IPS-18a (cell line): ENCODE measurements around the gene MDK.

Source experiments
- H3K27ac ChIP-seq: one replicate; pipeline ENCODE4 v1.5.1; 2013; ENCODE audit warnings: low read length
- H3K27me3 ChIP-seq: one replicate; pipeline ENCODE4 v1.6.1; 2013; ENCODE audit warnings: mild to moderate bottlenecking, low read length; ENCODE audit not compliant: control insufficient read depth, insufficient read depth
- H3K36me3 ChIP-seq: one replicate; pipeline ENCODE4 v1.6.1; 2013; ENCODE audit warnings: low read depth, low read length; ENCODE audit not compliant: control insufficient read depth
- H3K4me1 ChIP-seq: one replicate; pipeline ENCODE4 v1.6.1; 2013; ENCODE audit warnings: low read depth, low read length; ENCODE audit not compliant: control insufficient read depth
- H3K4me3 ChIP-seq: one replicate; pipeline ENCODE4 v1.5.1; 2013; ENCODE audit warnings: low read length
- H3K9ac ChIP-seq: one replicate; pipeline ENCODE4 v1.6.1; 2013; ENCODE audit warnings: mild to moderate bottlenecking, low read length, moderate library complexity
- H3K9me3 ChIP-seq: one replicate; pipeline ENCODE4 v1.6.1; 2013; ENCODE audit warnings: low read depth, low read length; ENCODE audit not compliant: control insufficient read depth

The MDK gene

GRCh38 chr11:46338988-46339666 lies 42.3 kb upstream of the MDK start:
- Histone ChIP-seq H3K36me3 (no peaks in the 10 kb centered on the region), H3K27ac (peak overlapping the region; percentile 54), H3K9me3 (no peaks in the 10 kb centered on the region), H3K4me3 (peak overlapping the region; percentile 44), H3K9ac (no peak overlapping the region), H3K27me3 (peaks cover 11% of the 10 kb centered on the region), H3K4me1 (peaks cover 72% of the 10 kb centered on the region)

- Histone ChIP-seq H3K27me3 (peaks cover 4% of the 10 kb centered on the region), H3K4me3 (peak overlapping the region; percentile 35), H3K36me3 (no peaks in the 10 kb centered on the region), H3K9ac (no peak overlapping the region), H3K9me3 (no peaks in the 10 kb centered on the region), H3K27ac (peak overlapping the region; percentile 17), H3K4me1 (peaks cover 72% of the 10 kb centered on the region)
Observed at GRCh38 chr11:46339816-46340215, 41.7 kb upstream of the MDK start.

GRCh38 chr11:46341454-46341853 lies 40.0 kb upstream of the MDK start:
- H3K27ac ChIP-seq, result no peak overlapping the region
- peaks cover 5% of the 10 kb centered on the region for H3K27me3 ChIP-seq
- H3K9ac ChIP-seq, result no peak overlapping the region

GRCh38 chr11:46342239-46342638 lies 39.2 kb upstream of the MDK start:
- Histone ChIP-seq H3K4me1 (peaks cover 66% of the 10 kb centered on the region), H3K9ac (no peak overlapping the region), H3K4me3 (no peak overlapping the region), H3K9me3 (no peaks in the 10 kb centered on the region), H3K36me3 (no peaks in the 10 kb centered on the region), H3K27ac (no peak overlapping the region), H3K27me3 (peaks cover 11% of the 10 kb centered on the region)

More at GRCh38 chr11:46341454-46341853, 40.0 kb upstream of the MDK start:
- Histone ChIP-seq H3K36me3 (no peaks in the 10 kb centered on the region), H3K4me1 (peaks cover 67% of the 10 kb centered on the region), H3K4me3 (no peak overlapping the region), H3K9me3 (no peaks in the 10 kb centered on the region)

GRCh38 chr11:46343520-46343919 lies 37.9 kb upstream of the MDK start:
- peaks cover 11% of the 10 kb centered on the region for H3K27me3 ChIP-seq
- no peak overlapping the region for H3K4me3 ChIP-seq
- no peaks in the 10 kb centered on the region for H3K9me3 ChIP-seq
- H3K27ac ChIP-seq, result no peak overlapping the region
- peaks cover 61% of the 10 kb centered on the region for H3K4me1 ChIP-seq
- H3K36me3 ChIP-seq, result no peaks in the 10 kb centered on the region
- no peak overlapping the region for H3K9ac ChIP-seq

GRCh38 chr11:46345131-46345597 lies 36.3 kb upstream of the MDK start:
- no peak overlapping the region for H3K4me3 ChIP-seq
- no peaks in the 10 kb centered on the region for H3K9me3 ChIP-seq
- H3K4me1 ChIP-seq, result peaks cover 54% of the 10 kb centered on the region
- H3K27ac ChIP-seq, result no peak overlapping the region
- H3K9ac ChIP-seq, result no peak overlapping the region
- H3K36me3 ChIP-seq, result no peaks in the 10 kb centered on the region
- peaks cover 11% of the 10 kb centered on the region for H3K27me3 ChIP-seq

- Histone ChIP-seq H3K27me3 (peaks cover 11% of the 10 kb centered on the region), H3K36me3 (no peaks in the 10 kb centered on the region), H3K9ac (no peak overlapping the region), H3K4me3 (no peak overlapping the region), H3K9me3 (no peaks in the 10 kb centered on the region), H3K27ac (no peak overlapping the region), H3K4me1 (peaks cover 49% of the 10 kb centered on the region)
Observed at GRCh38 chr11:46345881-46346484, 35.5 kb upstream of the MDK start.

GRCh38 chr11:46346886-46347636 lies 34.4 kb upstream of the MDK start, which contains the start of gene DGKZ:
Gene DGKZ (plus strand): TSS chr11:46347463. CDS start chr11:46347660, 197 bp downstream.
- Histone ChIP-seq H3K27ac (no peak within 1 kb of the TSS), H3K4me1 (peaks cover 49% of the 10 kb centered on the region)

GRCh38 chr11:46347637-46348311 lies 33.7 kb upstream of the MDK start:
- Histone ChIP-seq H3K9me3 (no peaks in the 10 kb centered on the region), H3K27me3 (peaks cover 11% of the 10 kb centered on the region), H3K4me3 (peak overlapping the region; percentile 65), H3K36me3 (no peaks in the 10 kb centered on the region), H3K4me1 (peaks cover 43% of the 10 kb centered on the region), H3K27ac (no peak overlapping the region), H3K9ac (peak overlapping the region; percentile 55)

More at GRCh38 chr11:46346886-46347636, 34.4 kb upstream of the MDK start, which contains the start of gene DGKZ:
- Histone ChIP-seq H3K27me3 (peaks cover 11% of the 10 kb centered on the region), H3K36me3 (no peaks in the 10 kb centered on the region), H3K9ac (peak within 1 kb of the TSS; percentile 55), H3K4me3 (peak within 1 kb of the TSS; percentile 65), H3K9me3 (no peaks in the 10 kb centered on the region)

GRCh38 chr11:46348566-46349401 lies 32.7 kb upstream of the MDK start:
- Histone ChIP-seq H3K4me1 (peaks cover 38% of the 10 kb centered on the region), H3K27ac (no peak overlapping the region), H3K9me3 (no peaks in the 10 kb centered on the region), H3K36me3 (no peaks in the 10 kb centered on the region), H3K27me3 (peaks cover 11% of the 10 kb centered on the region), H3K9ac (no peak overlapping the region), H3K4me3 (peak overlapping the region; percentile 65)
